Prostate gland (tissue), 2 donors: ENCODE data around the gene FBXO40. TPM values are rescaled to one million over a fixed set of nuclear protein-coding genes. Genes with fewer than 3 reads are reported as not detected.

Source experiments
- DNase-seq: peaks from one replicate; pipeline ENCODE4 v3.0.0-alpha.2; 2019; ENCODE audit warnings: low spot score
- H3K27ac ChIP-seq, 2 donors: fragments of 200-600 bp; sonication (generic); 2 replicates each; pipeline ENCODE4 v1.5.1; 2017 to 2019
- H3K27me3 ChIP-seq: fragments of 200-600 bp; sonication (generic); replicated peaks from 2 replicates; pipeline ENCODE4 v1.5.1; 2019; ENCODE audit not compliant: insufficient read depth
- H3K36me3 ChIP-seq, 2 donors: fragments of 200-600 bp; sonication (generic); 1 replicate in 1 of 2; 2 replicates in 1 of 2; pipeline versions ENCODE4 v1.5.1 to v1.8.1; 2017 to 2019
- H3K4me1 ChIP-seq: fragments of 200-600 bp; sonication (generic); replicated peaks from 2 replicates; pipeline ENCODE4 v1.5.1; 2019
- H3K4me3 ChIP-seq, 2 donors: fragments of 200-600 bp; sonication (generic); 2 replicates each; pipeline ENCODE4 v1.5.1; 2017 to 2019
- H3K9me3 ChIP-seq: fragments of 200-600 bp; sonication (generic); 2 replicates; pipeline ENCODE4 v1.5.1; 2017
- POLR2A ChIP-seq: fragments of 450-650 bp; IDR thresholded peaks from one replicate; pipeline ENCODE4 v1.6.1; 2016; ENCODE audit warnings: antibody characterized with exemption, mild to moderate bottlenecking
- POLR2AphosphoS5 ChIP-seq: sonication (generic); formaldehyde crosslinking; IDR thresholded peaks from one replicate; pipeline ENCODE4 v1.6.1; 2017; ENCODE audit warnings: antibody characterized with exemption
- WGBS: methylation state at CpG from one replicate; pipeline ENCODE4 v1.1.5; 2018; 5-methylcytosine and 5-hydroxymethylcytosine counted together
- intact Hi-C: fragments of 100-400 bp; cut with DNase I; formaldehyde crosslinking; loops from one replicate; pipeline ENCODE4 v1.14.2; 2022
- total RNA-seq, 2 donors: library from RNA; depleted of rRNA; stranded (reverse); fragments of >200 nt; gene quantifications; one replicate each; pipeline ENCODE4 v1.1.0, GENCODE V29; 2016
- TF ChIP-seq, protein P1 (sequence below), 4 experiments: fragments of 200-600 bp in 2 of 4; fragments of 450-650 bp in 2 of 4; sonication (generic) in 2 of 4; IDR thresholded peaks; 1 replicate in 3 of 4; 2 replicates in 1 of 4; pipeline ENCODE4 v1.5.1; 2016 to 2019; ENCODE audit warnings: antibody characterized with exemption in 4 of 4, mild to moderate bottlenecking in 2 of 4, moderate library complexity in 2 of 4

Gene FBXO40
- total RNA-seq, 2 donors from 2014 or later: 0.18 to 0.68 TPM

DNA sequence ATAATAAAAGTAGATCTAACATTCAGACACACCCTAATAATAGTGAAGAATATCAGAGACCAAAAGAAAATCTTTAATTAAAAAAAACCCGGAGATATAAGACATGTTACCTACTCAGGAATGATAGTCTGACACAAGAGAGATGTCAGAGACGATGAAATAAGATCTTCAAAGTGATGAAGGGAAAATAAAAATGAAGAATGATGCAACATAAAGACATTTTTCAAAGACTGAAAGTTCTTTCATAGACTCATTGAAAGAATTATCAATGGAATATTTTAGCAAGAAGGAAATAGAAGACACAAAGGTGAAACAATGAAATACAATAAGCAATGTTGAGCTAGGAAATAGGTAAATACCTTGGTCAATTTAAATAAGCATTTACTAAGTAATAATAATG is 47.9 kb downstream of the FBXO40 start:
- TF ChIP-seq, protein P1, sequence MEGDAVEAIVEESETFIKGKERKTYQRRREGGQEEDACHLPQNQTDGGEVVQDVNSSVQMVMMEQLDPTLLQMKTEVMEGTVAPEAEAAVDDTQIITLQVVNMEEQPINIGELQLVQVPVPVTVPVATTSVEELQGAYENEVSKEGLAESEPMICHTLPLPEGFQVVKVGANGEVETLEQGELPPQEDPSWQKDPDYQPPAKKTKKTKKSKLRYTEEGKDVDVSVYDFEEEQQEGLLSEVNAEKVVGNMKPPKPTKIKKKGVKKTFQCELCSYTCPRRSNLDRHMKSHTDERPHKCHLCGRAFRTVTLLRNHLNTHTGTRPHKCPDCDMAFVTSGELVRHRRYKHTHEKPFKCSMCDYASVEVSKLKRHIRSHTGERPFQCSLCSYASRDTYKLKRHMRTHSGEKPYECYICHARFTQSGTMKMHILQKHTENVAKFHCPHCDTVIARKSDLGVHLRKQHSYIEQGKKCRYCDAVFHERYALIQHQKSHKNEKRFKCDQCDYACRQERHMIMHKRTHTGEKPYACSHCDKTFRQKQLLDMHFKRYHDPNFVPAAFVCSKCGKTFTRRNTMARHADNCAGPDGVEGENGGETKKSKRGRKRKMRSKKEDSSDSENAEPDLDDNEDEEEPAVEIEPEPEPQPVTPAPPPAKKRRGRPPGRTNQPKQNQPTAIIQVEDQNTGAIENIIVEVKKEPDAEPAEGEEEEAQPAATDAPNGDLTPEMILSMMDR (IDR thresholded peaks at IDR 0.05): no peak
- no peak for TF ChIP-seq POLR2A
- no peak for TF ChIP-seq POLR2AphosphoS5
- intact Hi-C loops: no loop called here
- no peak for DNase-seq
- no peak overlapping the region for H3K27ac ChIP-seq
- H3K4me1 ChIP-seq: no peaks in the 10 kb centered on the region
- no peaks in the 10 kb centered on the region for H3K27me3 ChIP-seq
- H3K9me3 ChIP-seq: no peaks in the 10 kb centered on the region
- H3K4me3 ChIP-seq: no peak overlapping the region
- 96% methylated on average over 2 of the region's 2 CpGs for WGBS
- H3K36me3 ChIP-seq: no peaks in the 10 kb centered on the region

DNA sequence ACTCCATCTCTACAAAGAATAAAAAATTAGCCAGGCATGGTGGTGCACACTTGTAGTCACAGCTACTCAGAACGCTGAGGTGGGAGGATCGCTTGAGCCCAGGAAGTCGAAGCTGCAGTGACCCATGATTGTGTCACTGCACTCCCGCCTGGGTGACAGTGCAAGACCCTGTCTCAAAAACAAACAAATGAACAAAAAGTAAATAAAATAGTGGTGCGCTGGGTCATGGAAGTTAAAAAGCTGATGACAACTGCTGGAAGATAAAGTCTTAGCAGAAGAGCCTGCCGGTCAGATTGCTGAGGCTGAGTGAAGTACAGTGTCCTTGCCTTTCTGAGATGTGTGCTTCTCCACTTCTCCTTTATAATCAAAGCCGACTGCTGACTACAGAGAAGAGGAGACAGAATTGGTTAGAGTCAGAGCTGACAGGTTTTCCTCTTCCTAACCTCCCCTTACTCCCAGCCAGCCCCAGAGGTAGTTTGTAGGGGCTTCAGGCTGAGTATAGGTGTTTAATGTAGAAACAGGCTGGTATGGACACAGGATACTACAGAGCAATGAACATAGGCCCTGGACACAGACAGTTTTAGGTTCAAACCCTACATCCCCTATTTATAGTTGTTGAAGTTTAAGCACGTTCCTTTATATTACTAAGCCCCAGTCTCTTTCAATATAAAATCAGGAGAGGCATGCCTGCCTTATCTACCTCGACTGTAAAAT is 49.6 kb downstream of the FBXO40 start:
- no peak for TF ChIP-seq POLR2AphosphoS5
- TF ChIP-seq POLR2A: no peak
- TF ChIP-seq, protein P1 (IDR thresholded peaks at IDR 0.05): no peak
- H3K9me3 ChIP-seq: no peaks in the 10 kb centered on the region
- H3K27me3 ChIP-seq: no peaks in the 10 kb centered on the region
- no peaks in the 10 kb centered on the region for H3K4me1 ChIP-seq
- no peak for DNase-seq
- no peak overlapping the region for H3K4me3 ChIP-seq
- 59% methylated on average over 9 of the region's 9 CpGs for WGBS
- H3K36me3 ChIP-seq: no peaks in the 10 kb centered on the region
- H3K27ac ChIP-seq: no peak overlapping the region
- intact Hi-C loops: no loop called here

DNA sequence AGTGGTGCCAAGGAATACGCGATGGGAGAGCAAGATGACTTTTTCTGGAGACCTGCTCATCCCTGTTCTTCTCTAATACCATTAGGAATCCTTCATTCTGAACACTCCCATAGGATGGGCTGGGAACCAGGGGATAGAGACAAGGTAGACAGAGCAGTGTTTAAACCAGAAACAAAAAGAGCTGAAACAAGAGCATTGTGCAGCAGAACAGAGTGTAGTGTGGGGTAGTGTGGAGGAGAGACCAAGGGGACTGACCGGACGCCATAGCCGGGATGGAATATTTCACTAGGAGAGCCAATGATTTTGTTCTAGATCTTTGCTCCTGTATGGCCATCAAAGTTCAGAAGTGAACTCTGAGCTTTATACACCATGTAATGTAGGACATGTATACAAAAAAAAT is 51.9 kb downstream of the FBXO40 start:
- no peaks in the 10 kb centered on the region for H3K9me3 ChIP-seq
- H3K4me1 ChIP-seq: no peaks in the 10 kb centered on the region
- intact Hi-C loops: loop anchor here (5.0 kb wide), 1 partner anchor 98 kb away; the partner anchor contains the start of gene POLQ
- H3K27ac ChIP-seq: no peak overlapping the region
- H3K27me3 ChIP-seq: no peaks in the 10 kb centered on the region
- DNase-seq: no peak
- 98% methylated on average over 5 of the region's 5 CpGs for WGBS
- no peaks in the 10 kb centered on the region for H3K36me3 ChIP-seq
- no peak overlapping the region for H3K4me3 ChIP-seq
- TF ChIP-seq POLR2AphosphoS5 (no peak), POLR2A (no peak)
- TF ChIP-seq, protein P1 (IDR thresholded peaks at IDR 0.05): no peak

DNA sequence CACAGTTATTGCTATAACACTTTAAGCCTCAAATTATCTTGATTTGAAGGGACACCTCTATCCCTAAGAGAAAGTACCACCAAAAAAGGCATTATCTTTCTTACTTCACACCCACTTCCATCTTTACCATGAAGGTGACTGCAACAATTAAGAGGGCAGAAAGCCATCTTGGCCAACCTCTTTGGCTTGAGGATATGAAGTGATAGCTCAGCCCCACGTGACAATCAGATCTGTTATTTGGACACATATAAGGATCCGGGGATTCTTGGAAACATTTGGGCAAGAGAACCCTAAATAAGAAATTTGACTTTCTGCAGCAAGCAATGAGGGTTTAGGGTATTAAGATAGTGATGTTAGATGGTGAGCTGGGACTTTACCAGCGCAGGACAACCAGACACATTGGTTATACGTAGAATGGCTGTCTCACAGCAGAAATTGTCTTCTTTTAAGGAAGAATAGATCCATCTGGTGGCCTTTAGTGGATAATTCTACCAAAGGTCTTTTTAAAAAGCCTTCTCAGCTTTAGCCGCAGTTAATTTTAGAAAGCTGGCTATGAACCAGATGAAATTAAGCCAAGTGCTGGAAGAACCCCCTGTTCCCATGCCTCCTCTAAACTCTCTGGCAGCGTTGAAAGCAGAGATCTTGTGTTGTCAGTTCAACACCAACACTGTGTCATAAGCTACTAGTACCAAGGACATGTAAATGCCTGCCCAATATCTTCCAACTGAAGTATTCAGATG is 55.2 kb downstream of the FBXO40 start:
- Histone ChIP-seq H3K36me3 (no peaks in the 10 kb centered on the region), H3K9me3 (no peaks in the 10 kb centered on the region), H3K4me1 (no peaks in the 10 kb centered on the region), H3K27me3 (no peaks in the 10 kb centered on the region), H3K4me3 (no peak overlapping the region), H3K27ac (peak overlapping the region in 1 of 2 donors; percentile 30)
- 42% methylated on average over 6 of the region's 6 CpGs for WGBS
- intact Hi-C loops: loop anchor here (5.0 kb wide), 1 partner anchor 101 kb away; the partner anchor contains the start of gene POLQ
- TF ChIP-seq, protein P1 (IDR thresholded peaks at IDR 0.05): peak in 1 of 4 experiments; percentile 17
- TF ChIP-seq POLR2A: no peak
- TF ChIP-seq POLR2AphosphoS5: peak; percentile 82
- peak; percentile 43 for DNase-seq
